HG03159 (cell line): ENCODE measurements around the gene CFHR1.
"Not testable (repeated sequence)": the region's sequence is repeated elsewhere in the genome, so short reads cannot be mapped to it uniquely, and the experiment has no call there.

ENCODE experiments used
- ATAC-seq: cut with Tn5 transposase; IDR thresholded peaks from one replicate; pipeline ENCODE4 v1.9.1; 2021; ENCODE audit warnings: mild to moderate bottlenecking, moderate library complexity; ENCODE audit not compliant: unreplicated experiment

The CFHR1 gene

DNA sequence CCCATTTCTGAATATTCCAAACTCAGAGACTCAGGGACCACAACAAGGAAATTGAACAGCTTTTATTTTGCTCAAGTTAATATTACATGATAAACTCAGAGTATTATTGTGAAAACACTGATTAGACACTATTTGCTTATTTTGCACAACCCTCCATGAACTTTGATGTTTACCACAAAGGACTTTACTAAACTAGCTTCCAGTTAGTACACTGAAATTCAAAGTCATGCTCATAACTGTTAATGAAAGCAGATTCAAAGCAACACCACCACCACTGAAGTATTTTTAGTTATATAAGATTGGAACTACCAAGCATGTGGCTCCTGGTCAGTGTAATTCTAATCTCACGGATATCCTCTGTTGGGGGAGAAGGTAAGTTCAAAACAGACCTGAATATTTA, at the start of gene CFHR1:
Gene CFHR1 (plus strand): TSS at position 201 of the 400 bp plus-strand sequence. CDS start 114 bp downstream, at position 315.
- ATAC-seq, result not testable (repeated sequence)

DNA sequence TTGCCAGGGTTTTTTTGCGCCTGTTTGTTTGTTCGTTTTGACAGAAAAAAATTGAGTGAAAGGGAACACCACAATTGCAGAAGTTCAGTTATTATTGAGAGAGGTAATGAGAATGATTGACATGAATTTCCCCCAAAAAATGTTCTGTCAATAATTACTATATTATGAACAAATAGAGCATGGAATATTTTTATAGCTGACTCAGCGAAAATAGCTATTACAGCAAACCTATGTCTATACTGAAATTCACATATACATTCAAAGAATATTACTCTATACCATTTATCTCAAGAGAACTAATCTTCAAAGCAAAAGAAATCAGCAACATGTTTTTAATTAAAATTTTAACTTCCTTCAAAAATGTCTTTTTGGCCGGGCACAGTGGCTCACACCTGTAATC, 49.7 kb upstream of the CFHR1 start:
- ATAC-seq, result not testable (repeated sequence)

GRCh38 chr1:196773713-196774112, 45.8 kb upstream of the CFHR1 start:
- no peak for ATAC-seq

DNA sequence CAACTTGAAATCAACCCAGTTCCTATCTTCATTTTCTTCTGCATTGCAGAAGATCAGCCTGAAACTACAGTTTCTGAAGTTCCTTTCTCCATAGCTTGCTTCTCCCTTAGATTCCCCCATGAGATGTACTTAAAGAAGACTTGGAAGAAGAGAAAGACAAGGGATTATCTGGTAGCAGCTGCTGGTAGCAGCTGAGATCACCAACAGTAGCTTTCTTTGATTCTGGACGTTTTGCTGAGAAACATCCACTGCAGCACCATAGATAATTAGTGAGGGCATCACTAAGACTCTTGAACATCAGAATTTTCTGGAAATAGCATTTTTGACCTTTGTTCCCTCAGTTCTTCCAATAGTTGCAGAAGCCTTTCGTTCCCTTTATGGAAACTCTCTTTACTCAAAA, 45.4 kb upstream of the CFHR1 start:
- ATAC-seq, result no peak

DNA sequence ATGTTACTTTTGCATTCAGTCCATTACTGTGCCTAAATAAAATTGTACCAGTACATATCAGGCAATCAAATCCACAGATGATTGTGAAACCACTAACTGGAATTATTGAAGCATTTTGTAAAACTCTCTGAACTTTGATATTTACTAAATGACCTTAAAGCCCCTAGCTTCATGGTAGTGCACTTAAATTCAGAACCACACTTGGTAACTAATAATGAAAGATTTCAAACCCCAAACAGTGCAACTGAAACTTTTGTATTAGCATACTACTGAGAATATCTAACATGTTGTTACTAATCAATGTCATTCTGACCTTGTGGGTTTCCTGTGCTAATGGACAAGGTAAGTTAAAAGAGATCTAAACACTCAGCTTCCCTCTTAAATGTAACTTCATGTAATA, 44.9 kb upstream of the CFHR1 start, which contains the start of gene CFHR3:
Gene CFHR3 (plus strand): TSS at position 238 of the 400 bp plus-strand sequence. CDS start 47 bp downstream, at position 285.
- peak; percentile 98 for ATAC-seq

DNA sequence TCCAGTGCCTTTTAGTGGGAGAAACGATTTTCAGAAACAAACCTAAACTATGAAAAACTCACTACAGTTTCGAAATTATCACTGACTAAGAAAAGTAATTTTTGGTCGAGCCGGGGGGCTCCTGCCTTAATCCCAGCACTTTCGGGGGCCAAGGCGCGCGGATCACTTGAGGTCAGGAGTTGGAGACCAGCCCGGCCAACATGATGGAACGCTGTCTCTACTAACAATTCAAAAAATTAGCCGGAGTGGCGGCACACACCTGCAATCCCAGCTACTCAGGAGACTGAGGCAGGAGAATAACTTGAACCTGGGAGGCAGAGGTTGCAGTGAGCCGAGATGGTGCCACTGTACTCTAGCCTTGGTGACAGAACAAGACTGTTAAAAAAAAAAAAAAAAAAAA, 41.9 kb upstream of the CFHR1 start:
- ATAC-seq, result no peak

DNA sequence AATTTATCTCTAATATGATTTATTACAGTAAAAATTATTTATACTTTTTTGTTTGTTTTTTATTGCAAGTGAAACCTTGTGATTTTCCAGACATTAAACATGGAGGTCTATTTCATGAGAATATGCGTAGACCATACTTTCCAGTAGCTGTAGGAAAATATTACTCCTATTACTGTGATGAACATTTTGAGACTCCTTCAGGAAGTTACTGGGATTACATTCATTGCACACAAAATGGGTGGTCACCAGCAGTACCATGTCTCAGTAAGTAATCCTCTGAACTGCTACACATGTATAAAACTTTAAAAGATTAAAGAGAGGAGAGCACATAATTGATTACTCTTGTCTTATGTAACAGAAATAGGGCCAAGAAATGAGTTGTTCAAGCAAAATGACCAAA, 40.4 kb upstream of the CFHR1 start:
- ATAC-seq, result no peak

GRCh38 chr1:196791252-196791651, 28.3 kb upstream of the CFHR1 start:
- ATAC-seq, result not testable (repeated sequence)

DNA sequence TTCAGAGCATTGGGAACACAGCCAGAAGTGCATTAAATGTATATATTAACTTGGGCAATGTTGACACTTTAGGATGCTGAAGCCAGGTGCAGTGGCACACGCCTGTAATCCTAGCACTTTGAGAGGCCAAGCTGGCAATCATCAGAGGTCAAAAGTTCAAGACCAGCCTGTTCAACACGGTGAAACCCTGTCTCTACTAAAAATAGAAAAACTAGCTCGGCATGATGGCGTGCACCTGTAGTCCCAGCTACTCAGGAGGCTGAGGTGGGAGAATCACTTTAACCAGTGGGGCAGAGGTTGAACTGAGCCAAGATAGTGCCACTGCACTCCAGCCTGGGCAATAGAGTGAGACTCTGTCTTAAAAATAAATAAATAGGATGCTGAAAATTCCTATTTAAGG, 25.4 kb upstream of the CFHR1 start:
- ATAC-seq, result not testable (repeated sequence)

DNA sequence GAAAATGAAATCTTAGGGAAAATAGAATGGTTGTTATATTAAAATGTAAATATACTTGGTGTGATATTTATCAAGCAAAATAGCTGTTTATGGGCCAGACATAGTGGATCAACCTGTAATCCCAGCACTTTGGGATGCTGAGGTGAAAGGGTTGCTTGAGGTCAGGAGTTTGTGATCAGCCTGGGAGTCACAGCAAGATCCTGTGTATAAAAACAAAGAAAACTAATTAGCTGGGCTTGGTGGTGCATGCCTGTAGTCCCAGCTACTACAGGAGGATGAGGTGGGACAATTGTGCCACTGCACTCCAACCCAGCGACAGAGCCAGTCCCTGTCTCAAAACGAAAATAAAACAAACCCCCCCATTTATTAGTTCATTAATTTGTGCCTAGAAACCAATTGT, 21.6 kb upstream of the CFHR1 start:
- no peak for ATAC-seq

DNA sequence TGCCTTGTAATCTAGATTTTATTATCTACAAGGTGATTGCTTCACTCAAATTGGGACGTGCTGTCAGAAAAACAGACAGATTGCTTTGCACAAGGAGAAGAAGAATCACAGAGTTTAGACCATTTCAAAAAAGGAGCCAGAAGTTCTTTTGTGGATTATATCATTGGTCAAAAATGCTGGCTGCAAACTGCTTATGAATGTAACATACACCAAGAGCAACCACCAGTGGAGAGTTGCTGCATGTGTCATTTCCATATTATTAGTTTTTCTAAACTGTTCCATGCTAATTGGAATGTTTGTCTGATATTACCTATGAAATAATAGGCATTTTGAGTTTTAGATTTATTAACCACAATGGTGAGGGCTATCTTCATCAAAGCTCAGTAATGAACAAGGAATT, 17.6 kb upstream of the CFHR1 start:
- not testable (repeated sequence) for ATAC-seq

- no peak for ATAC-seq
These were observed 10.8 kb upstream of the CFHR1 start for GRCh38 chr1:196808529-196809235.

- not testable (repeated sequence) for ATAC-seq
These were observed 2.1 kb upstream of the CFHR1 start for GRCh38 chr1:196817442-196817841.

GRCh38 chr1:196827860-196828259, 8.3 kb downstream of the CFHR1 start:
- peak; percentile 84 for ATAC-seq

DNA sequence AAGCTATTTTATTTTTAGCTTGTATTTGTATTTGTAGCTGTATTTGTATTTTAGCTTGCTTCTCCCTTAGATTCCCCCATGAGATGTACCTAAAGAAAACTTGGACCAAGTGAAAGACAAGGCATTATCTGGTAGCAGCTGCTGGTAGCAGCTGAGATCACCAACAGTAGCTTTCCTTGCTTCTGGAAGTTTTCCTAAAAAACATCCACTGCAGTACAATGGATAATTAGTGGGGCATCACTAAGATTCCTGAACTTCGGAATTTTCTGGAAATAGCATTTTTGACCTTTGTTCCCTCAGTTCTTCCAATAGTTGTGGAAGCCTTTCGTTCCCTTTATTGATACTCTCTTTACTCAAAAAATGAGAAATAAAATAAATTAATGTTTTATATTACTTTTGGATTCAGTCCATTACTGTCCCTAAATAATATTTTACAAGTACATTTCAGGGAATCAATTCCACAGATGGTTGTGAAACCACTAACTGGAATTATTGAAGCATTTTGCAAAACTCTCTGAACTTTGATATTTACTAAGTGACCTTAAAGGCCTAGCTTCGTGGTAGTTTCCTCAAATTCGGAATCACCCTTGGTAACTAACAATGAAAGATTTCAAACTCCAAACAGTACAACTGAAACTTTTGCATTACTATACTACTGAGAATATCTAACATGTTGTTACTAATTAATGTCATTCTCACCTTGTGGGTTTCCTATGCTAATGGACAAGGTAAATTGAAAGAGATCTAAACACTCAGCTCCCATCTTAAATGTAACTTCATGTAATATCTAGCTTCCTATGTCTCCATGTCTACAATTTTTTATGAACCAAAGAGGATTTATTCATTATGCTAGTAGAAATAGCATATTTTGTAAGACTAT, 30.3 kb downstream of the CFHR1 start:
- ATAC-seq, result not testable (repeated sequence)

GRCh38 chr1:196856053-196856452, 36.5 kb downstream of the CFHR1 start:
- no peak for ATAC-seq

DNA sequence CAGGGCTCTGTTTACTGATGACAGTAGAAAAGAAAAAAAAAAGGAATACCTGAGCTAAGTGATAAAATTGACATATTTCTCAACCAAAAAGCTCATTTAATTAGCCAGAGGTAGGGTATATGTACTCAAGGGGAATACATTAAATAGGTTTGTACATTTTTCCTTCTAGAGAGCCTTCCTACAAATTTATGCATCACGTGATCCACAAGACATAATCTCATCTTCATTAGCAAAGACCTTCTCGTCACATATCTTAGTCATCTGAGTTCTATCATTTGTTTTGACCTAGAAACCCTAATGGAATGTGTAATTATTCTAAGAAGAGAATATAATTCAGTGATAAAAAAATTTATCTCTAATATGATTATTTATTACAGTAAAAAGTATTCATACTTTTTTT, 37.7 kb downstream of the CFHR1 start:
- ATAC-seq, result no peak

GRCh38 chr1:196858811-196859210, 39.3 kb downstream of the CFHR1 start:
- no peak for ATAC-seq

GRCh38 chr1:196860323-196860884, 40.9 kb downstream of the CFHR1 start:
- no peak for ATAC-seq

- no peak for ATAC-seq
These were observed 41.9 kb downstream of the CFHR1 start for GRCh38 chr1:196861429-196861828.

DNA sequence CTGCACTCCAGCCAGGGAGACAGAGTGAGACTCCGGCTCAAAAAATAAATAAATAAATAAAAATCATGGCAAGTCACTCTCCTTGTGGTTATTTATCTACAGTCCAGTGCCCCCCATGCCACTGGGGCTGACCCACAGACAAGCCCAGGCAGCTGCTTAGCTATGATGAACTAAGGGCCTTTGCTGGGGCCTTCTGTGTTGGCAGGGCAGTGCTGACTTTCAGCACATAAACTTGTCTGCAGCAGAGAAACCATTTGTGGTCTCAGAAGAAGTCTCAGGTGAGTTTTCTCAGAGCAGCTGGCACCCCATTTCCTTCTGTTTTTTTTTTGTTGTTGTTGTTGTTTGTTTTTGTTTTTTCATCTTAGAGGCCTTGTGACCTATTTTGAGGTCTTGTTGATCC, 47.4 kb downstream of the CFHR1 start:
- ATAC-seq, result no peak

GRCh38 chr1:196873385-196873784, 53.9 kb downstream of the CFHR1 start:
- no peak for ATAC-seq
